Naive B cell (primary cell): ENCODE measurements around the gene KCNH1. TPM values are rescaled to one million over a fixed set of nuclear protein-coding genes. Genes with fewer than 3 reads are reported as not detected.

Experiments
- ATAC-seq, 2 donors: fragments of 150-1000 bp; cut with Tn5 transposase; 2 replicates each; pipeline ENCODE4 v1.10.0; 2021; ENCODE audit warnings: low read depth in 2 of 2, mild to moderate bottlenecking in 2 of 2, moderate library complexity in 2 of 2
- DNase-seq: peaks from one replicate; pipeline ENCODE4 v3.0.0; 2022
- H3K27ac Mint-ChIP-seq, 6 donors: one replicate each; pipeline ENCODE4 v1.8.0; 2020 to 2022; ENCODE audit warnings: mild to moderate bottlenecking in 6 of 6, mixed read lengths in 6 of 6, moderate library complexity in 5 of 6, inconsistent platforms in 2 of 6
- H3K27me3 Mint-ChIP-seq, 3 donors: one replicate each; pipeline ENCODE4 v1.8.0; 2021 to 2022; ENCODE audit warnings: mixed read lengths in 3 of 3, mild to moderate bottlenecking in 1 of 3
- H3K36me3 Mint-ChIP-seq, 2 donors: one replicate each; pipeline ENCODE4 v1.8.0; 2020 to 2022; ENCODE audit warnings: mixed read lengths in 2 of 2, inconsistent platforms in 1 of 2, mild to moderate bottlenecking in 1 of 2
- H3K4me1 Mint-ChIP-seq, 3 donors: one replicate each; pipeline ENCODE4 v1.8.0; 2020 to 2022; ENCODE audit warnings: mixed read lengths in 3 of 3, inconsistent platforms in 1 of 3, mild to moderate bottlenecking in 1 of 3, moderate library complexity in 1 of 3
- H3K4me3 Mint-ChIP-seq, 8 donors: one replicate each; pipeline ENCODE4 v1.8.0; 2020 to 2022; ENCODE audit warnings: mild to moderate bottlenecking in 8 of 8, mixed read lengths in 8 of 8, moderate library complexity in 8 of 8, inconsistent platforms in 2 of 8
- H3K9me3 Mint-ChIP-seq, 7 donors: one replicate each; pipeline ENCODE4 v1.8.0; 2020 to 2022; ENCODE audit warnings: mixed read lengths in 7 of 7, mild to moderate bottlenecking in 5 of 7, inconsistent platforms in 2 of 7, moderate library complexity in 1 of 7
- polyA plus RNA-seq, 6 donors: library from polyadenylated mRNA; unstranded; fragments of 300-500 nt; fragmentation: Illumina TruSeq; gene quantifications; one replicate each; pipeline ENCODE4 v1.2.3, GENCODE V29; 2021; ENCODE audit warnings: low read depth in 6 of 6

Gene KCNH1
- polyA plus RNA-seq, 6 donors from 2014 or later = not detected

- no peak overlapping the region for H3K4me3 Mint-ChIP-seq
- no peaks in the 10 kb centered on the region for H3K36me3 Mint-ChIP-seq
- H3K9me3 Mint-ChIP-seq = peaks cover 0 to 3% (median 0%) of the 10 kb centered on the region in 7 donors
- no peak overlapping the region for H3K27ac Mint-ChIP-seq
- H3K27me3 Mint-ChIP-seq = peaks cover 10 to 24% (median 15%) of the 10 kb centered on the region in 3 donors
- H3K4me1 Mint-ChIP-seq = no peaks in the 10 kb centered on the region
- no peak for ATAC-seq
- no peak for DNase-seq
Observed at GRCh38 chr1:210918893-210919292, 215.1 kb downstream of the KCNH1 start.

GRCh38 chr1:210917560-210918169 is 216.3 kb downstream of the KCNH1 start:
- Mint-ChIP-seq H3K9me3 (peaks cover 0 to 3% (median 0%) of the 10 kb centered on the region in 7 donors), H3K4me3 (no peak overlapping the region), H3K27ac (no peak overlapping the region), H3K4me1 (no peaks in the 10 kb centered on the region), H3K27me3 (peaks cover 10 to 12% (median 10%) of the 10 kb centered on the region in 3 donors), H3K36me3 (no peaks in the 10 kb centered on the region)
- DNase-seq (no peak), ATAC-seq (no peak)

DNA sequence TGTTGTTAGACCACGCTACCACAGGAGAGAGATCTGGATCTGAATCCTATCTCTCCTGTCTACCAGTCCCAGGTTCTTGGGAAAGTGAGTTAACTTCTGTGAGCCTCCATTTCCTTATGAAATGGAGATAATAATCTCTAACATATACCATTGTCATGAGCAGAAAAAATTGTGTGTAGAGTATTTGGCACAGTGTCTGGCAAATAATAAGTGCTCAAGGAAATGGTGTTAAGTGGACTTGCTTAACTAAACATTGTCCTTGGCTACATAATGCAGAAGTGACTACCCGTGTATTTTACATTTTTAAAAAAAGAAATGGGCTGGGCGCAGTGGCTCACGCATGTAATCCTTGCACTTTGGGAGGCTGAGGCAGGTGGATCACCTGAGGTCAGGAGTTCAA is 217.4 kb downstream of the KCNH1 start:
- H3K9me3 Mint-ChIP-seq = no peaks in the 10 kb centered on the region

GRCh38 chr1:210915890-210916507 is 217.9 kb downstream of the KCNH1 start:
- DNase-seq (no peak), ATAC-seq (no peak)
- H3K36me3 Mint-ChIP-seq = no peaks in the 10 kb centered on the region
- peaks cover 8 to 16% (median 10%) of the 10 kb centered on the region in 3 donors for H3K27me3 Mint-ChIP-seq
- no peak overlapping the region for H3K27ac Mint-ChIP-seq
- H3K9me3 Mint-ChIP-seq = no peaks in the 10 kb centered on the region
- no peaks in the 10 kb centered on the region for H3K4me1 Mint-ChIP-seq
- H3K4me3 Mint-ChIP-seq = no peak overlapping the region

More for the DNA sequence above, 217.4 kb downstream of the KCNH1 start:
- ATAC-seq (no peak), DNase-seq (no peak)
- H3K36me3 Mint-ChIP-seq = no peaks in the 10 kb centered on the region
- no peak overlapping the region for H3K27ac Mint-ChIP-seq
- H3K27me3 Mint-ChIP-seq = peaks cover 10 to 16% (median 12%) of the 10 kb centered on the region in 3 donors
- H3K4me3 Mint-ChIP-seq = no peak overlapping the region
- no peaks in the 10 kb centered on the region for H3K4me1 Mint-ChIP-seq

DNA sequence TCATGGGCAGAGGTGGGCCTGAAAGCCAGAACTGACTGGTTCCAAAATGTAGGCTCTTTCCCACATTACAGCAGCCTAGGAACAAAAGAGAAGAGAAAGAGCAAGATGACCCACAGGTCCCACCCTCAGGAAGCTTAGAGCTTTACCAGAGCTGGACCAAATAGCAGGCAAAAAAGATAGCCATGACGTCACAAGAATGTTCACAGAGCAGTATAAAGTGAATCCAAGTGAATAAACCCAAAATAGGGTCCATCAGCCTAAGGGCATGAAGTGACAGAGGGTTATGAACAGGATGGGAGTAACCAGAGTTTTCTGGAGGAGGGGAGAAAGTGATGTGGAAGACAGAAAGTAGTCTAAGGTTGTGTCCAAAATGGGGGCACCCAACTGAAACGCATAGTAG is 221.2 kb downstream of the KCNH1 start:
- H3K4me1 Mint-ChIP-seq = no peaks in the 10 kb centered on the region
- H3K4me3 Mint-ChIP-seq = no peak overlapping the region
- peaks cover 10 to 21% (median 16%) of the 10 kb centered on the region in 3 donors for H3K27me3 Mint-ChIP-seq
- no peak for ATAC-seq
- no peaks in the 10 kb centered on the region for H3K9me3 Mint-ChIP-seq
- no peaks in the 10 kb centered on the region for H3K36me3 Mint-ChIP-seq
- H3K27ac Mint-ChIP-seq = no peak overlapping the region
- DNase-seq = no peak

DNA sequence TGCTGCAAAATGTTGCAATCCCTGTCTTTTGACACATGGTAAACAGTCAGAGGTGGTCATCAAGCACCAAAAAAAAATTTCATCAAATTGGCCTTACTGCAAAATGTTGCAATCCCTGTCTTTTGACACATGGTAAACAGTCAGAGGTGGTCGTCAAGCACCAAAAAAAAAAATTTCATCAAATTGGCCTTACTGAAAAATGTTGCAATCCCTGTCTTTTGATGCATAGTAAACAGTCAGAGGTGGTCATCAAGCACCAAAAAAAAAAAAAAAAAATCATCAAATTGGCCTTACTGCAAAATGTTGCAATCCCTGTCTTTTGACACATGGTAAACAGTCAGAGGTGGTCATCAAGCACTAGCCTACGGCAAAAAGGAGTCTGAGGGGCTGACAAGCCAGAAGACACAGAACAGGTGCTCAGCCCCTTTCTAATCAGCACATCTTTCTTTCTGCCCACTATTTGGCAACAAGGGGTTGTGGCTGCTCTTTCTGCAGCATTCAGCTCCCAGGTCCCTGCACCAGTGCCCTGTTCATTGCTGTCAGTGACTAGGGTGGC is 223.8 kb downstream of the KCNH1 start:
- H3K36me3 Mint-ChIP-seq = no peaks in the 10 kb centered on the region
- H3K4me1 Mint-ChIP-seq = no peaks in the 10 kb centered on the region
- no peak overlapping the region for H3K27ac Mint-ChIP-seq
- peaks cover 20 to 29% (median 21%) of the 10 kb centered on the region in 3 donors for H3K27me3 Mint-ChIP-seq
- no peak for DNase-seq
- no peak overlapping the region for H3K4me3 Mint-ChIP-seq
- H3K9me3 Mint-ChIP-seq = no peaks in the 10 kb centered on the region
- ATAC-seq = no peak

DNA sequence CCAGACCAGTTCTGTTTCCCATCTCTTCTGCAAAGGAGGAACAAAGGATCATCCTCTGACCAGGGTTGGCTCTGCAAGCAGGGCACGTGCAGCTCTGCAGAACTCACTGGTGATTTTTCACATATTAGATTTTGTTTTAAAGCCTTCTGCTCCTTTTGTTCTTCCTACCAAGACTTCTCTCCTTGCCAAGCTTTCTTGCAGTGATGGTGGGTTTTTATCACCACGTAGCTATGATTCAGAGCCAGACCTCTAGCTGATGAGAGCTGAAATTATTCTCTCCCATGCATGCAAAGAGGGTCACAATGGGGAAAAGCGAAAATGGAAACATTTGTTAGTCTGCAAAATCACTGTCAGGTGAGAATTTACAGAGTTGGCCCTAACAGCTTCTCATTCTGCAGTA is 225.2 kb downstream of the KCNH1 start:
- peaks cover 16 to 33% (median 21%) of the 10 kb centered on the region in 3 donors for H3K27me3 Mint-ChIP-seq
- no peak overlapping the region for H3K4me3 Mint-ChIP-seq
- no peaks in the 10 kb centered on the region for H3K9me3 Mint-ChIP-seq
- ATAC-seq (no peak), DNase-seq (no peak)
- peak overlapping the region in 1 of 6 donors; percentile 35 for H3K27ac Mint-ChIP-seq
- no peaks in the 10 kb centered on the region for H3K36me3 Mint-ChIP-seq
- no peaks in the 10 kb centered on the region for H3K4me1 Mint-ChIP-seq

- H3K4me3 Mint-ChIP-seq = no peak overlapping the region
- H3K4me1 Mint-ChIP-seq = no peaks in the 10 kb centered on the region
- DNase-seq (no peak), ATAC-seq (no peak)
- H3K36me3 Mint-ChIP-seq = no peaks in the 10 kb centered on the region
- no peaks in the 10 kb centered on the region for H3K9me3 Mint-ChIP-seq
- peaks cover 16 to 33% (median 21%) of the 10 kb centered on the region in 3 donors for H3K27me3 Mint-ChIP-seq
- peak overlapping the region in 1 of 6 donors; percentile 35 for H3K27ac Mint-ChIP-seq
Observed at GRCh38 chr1:210908257-210908656, 225.7 kb downstream of the KCNH1 start.

GRCh38 chr1:210907251-210907805 is 226.6 kb downstream of the KCNH1 start:
- ATAC-seq (no peak), DNase-seq (no peak)
- H3K4me1 Mint-ChIP-seq = no peaks in the 10 kb centered on the region
- no peak overlapping the region for H3K27ac Mint-ChIP-seq
- no peak overlapping the region for H3K4me3 Mint-ChIP-seq
- peaks cover 25 to 38% (median 30%) of the 10 kb centered on the region in 3 donors for H3K27me3 Mint-ChIP-seq
- no peaks in the 10 kb centered on the region for H3K9me3 Mint-ChIP-seq
- no peaks in the 10 kb centered on the region for H3K36me3 Mint-ChIP-seq

- Mint-ChIP-seq H3K27ac (no peak overlapping the region), H3K4me1 (no peaks in the 10 kb centered on the region), H3K27me3 (peaks cover 27 to 44% (median 42%) of the 10 kb centered on the region in 3 donors), H3K36me3 (no peaks in the 10 kb centered on the region), H3K4me3 (no peak overlapping the region), H3K9me3 (no peaks in the 10 kb centered on the region)
- DNase-seq (no peak), ATAC-seq (no peak)
Observed at GRCh38 chr1:210905944-210906453, 227.9 kb downstream of the KCNH1 start.

DNA sequence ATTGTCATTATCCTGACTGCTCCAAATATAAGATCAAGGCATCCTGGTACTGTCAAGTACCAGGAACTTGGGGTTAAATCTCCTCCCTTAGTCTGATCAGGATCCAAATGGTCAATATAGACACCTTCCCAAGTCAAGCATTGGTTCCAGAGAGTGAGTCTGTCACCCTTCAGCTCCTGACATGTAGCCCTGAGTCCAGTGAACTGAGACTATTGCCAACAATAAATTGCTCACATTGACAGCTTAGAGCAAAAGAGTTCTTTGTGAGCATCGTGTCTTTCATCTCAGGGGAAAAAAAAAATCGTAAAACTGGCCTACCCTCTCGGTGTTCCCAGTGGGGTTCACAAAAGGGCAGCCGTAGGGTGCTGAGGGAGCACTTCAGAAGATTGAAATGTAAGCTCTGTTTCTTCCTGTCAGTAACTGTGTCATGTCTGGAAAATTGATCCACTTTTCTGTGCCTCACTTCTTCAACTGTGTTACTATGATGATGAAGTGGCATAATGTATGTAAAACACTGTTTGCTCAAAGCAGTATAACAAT is 228.5 kb downstream of the KCNH1 start:
- H3K27ac Mint-ChIP-seq = no peak overlapping the region
- peaks cover 31 to 48% (median 44%) of the 10 kb centered on the region in 3 donors for H3K27me3 Mint-ChIP-seq
- no peaks in the 10 kb centered on the region for H3K36me3 Mint-ChIP-seq
- no peak for ATAC-seq
- peaks cover 0 to under 1% (median 0%) of the 10 kb centered on the region in 7 donors for H3K9me3 Mint-ChIP-seq
- no peaks in the 10 kb centered on the region for H3K4me1 Mint-ChIP-seq
- H3K4me3 Mint-ChIP-seq = no peak overlapping the region
- DNase-seq = no peak

GRCh38 chr1:210901981-210902770 is 231.8 kb downstream of the KCNH1 start:
- H3K9me3 Mint-ChIP-seq = peaks cover 0 to 7% (median 0%) of the 10 kb centered on the region in 7 donors
- no peak overlapping the region for H3K27ac Mint-ChIP-seq
- no peaks in the 10 kb centered on the region for H3K36me3 Mint-ChIP-seq
- no peak overlapping the region for H3K4me3 Mint-ChIP-seq
- peaks cover 26 to 50% (median 34%) of the 10 kb centered on the region in 3 donors for H3K27me3 Mint-ChIP-seq
- ATAC-seq (no peak), DNase-seq (no peak)
- H3K4me1 Mint-ChIP-seq = no peaks in the 10 kb centered on the region

DNA sequence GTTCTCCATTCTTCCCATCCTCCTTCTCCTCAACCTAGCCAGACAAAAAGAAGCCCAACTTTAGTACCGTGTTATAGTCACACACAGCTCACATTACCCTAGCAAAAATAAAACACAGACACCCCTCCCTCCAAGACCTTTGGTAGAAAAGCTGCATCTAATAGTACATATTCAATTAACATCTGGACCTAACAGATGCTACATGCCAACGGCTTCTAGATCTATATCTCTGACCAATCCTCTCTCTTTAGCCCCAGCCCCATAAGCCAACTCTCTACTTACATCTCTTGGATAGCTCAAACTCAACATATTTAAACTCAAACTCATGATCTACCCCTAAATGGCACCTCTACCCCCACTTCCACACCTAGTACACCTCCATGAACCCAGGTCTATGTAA is 233.1 kb downstream of the KCNH1 start:
- Mint-ChIP-seq H3K9me3 (peaks cover 0 to 7% (median 2%) of the 10 kb centered on the region in 7 donors), H3K36me3 (no peaks in the 10 kb centered on the region), H3K27me3 (peaks cover 25 to 36% (median 31%) of the 10 kb centered on the region in 3 donors), H3K4me1 (no peaks in the 10 kb centered on the region), H3K4me3 (no peak overlapping the region), H3K27ac (no peak overlapping the region)
- ATAC-seq (no peak), DNase-seq (no peak)
